ENCODE data around the gene FNBP1L.
"Not testable (repeated sequence)": the region's sequence is repeated elsewhere in the genome, so short reads cannot be mapped to it uniquely, and the experiment has no call there.

Gene FNBP1L

GRCh38 chr1:93575621-93576284 is 127.8 kb downstream of the FNBP1L start:
- DNase-seq = no peak

DNA sequence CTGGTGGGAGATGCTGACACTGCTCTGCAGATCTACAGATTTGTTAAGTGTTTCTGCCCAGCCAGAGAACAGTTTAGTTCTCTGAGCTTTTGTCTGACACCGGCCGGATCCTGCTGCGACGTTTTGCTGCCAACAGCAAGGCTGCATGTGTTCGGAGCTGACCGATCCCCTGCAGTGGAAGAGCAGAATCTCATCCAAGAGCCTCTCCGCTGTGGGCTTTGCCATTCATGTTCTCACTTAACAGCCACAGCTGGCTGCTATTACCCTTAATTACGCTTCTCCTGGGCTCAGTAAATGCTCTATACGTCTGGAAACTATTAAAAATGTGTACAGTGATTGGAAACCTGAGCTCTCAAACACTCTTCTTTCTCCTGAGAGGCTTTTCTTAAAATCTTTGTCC is 128.4 kb downstream of the FNBP1L start:
- DNase-seq = no peak

GRCh38 chr1:93576746-93577145 is 128.8 kb downstream of the FNBP1L start:
- no peak for DNase-seq

GRCh38 chr1:93577536-93578432 is 129.9 kb downstream of the FNBP1L start:
- DNase-seq = no peak

DNA sequence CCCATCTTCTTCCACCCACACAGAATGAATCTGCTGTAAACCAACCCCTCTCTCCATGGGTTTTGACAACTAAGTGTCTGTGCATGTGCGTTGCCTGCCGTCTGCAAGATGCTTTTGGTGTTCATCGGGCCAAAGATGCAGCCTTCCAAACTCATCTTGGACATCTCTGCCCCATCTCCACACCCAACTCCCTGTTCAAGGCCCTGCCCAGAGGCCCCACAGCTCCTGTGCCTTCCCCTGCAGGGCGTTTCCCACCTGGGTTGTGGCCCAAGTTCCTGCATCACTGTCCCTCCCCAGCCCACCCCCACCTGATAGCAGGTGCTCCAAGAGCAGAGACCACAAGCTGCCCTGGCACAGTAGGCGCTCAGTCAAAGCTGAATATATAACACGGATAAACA is 130.5 kb downstream of the FNBP1L start:
- no peak for DNase-seq

DNA sequence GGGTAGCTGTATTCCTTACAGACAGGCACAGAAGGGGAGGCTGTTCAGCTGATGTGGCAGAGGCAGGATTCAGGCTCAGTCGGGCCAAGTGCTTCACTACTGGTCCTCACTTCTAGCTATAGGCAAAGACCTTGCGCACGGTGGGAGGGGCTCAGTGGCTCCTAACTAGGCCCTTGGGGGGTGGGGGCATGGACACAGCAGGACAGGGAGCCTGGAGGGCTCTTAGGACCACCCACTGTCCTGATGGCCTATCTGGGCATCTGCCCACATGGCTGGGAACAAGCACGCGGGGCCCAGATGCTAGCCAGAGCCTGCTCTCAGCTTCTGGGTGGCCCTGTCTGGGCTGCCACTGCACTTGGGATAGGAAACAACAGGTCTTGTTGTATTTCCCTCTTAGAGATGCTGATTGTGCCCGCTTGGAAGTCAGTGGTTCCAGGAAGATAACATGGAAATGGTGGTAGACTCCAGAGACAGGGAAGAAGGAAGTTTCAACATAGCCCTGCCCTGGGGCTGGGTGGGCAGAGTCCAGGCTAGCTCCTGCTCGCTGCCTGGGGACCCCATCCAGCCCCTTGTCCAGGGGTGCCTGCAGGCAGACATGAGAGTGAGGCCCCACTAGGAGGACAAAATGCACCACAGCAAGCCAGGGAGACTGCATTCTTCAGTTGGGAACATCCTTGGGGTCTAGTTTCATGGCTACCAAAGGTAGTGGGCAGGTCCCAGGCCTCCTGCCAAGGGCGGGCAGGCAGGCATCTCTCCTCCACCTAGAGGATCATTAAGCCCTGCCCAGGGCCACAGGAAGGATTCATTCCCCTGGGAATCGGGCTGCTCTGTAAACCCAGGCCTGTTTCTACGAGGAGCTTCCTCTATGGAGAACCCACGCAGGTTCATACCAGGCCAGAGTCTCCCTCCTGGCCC is 131.2 kb downstream of the FNBP1L start:
- DNase-seq = no peak

DNA sequence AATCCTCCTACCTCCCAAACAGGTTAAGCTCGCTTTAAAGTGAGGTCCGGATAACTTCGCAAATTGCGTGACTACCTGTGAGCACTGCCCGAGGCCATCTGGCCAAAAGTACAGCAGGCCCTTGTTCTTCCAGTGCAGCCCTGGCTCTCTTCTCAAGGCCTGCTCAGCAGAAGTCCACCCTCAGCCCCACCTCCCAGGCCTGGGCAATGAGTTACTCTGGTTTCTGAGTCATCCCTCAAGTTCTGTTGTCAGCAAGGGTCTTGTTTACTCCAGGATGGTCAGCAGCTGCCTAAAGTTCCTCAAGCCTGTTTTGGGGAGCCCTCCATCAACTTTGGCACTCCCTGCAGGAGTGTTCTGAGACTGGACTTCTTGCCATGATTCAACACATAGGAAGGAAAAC is 132.0 kb downstream of the FNBP1L start:
- DNase-seq = no peak

DNA sequence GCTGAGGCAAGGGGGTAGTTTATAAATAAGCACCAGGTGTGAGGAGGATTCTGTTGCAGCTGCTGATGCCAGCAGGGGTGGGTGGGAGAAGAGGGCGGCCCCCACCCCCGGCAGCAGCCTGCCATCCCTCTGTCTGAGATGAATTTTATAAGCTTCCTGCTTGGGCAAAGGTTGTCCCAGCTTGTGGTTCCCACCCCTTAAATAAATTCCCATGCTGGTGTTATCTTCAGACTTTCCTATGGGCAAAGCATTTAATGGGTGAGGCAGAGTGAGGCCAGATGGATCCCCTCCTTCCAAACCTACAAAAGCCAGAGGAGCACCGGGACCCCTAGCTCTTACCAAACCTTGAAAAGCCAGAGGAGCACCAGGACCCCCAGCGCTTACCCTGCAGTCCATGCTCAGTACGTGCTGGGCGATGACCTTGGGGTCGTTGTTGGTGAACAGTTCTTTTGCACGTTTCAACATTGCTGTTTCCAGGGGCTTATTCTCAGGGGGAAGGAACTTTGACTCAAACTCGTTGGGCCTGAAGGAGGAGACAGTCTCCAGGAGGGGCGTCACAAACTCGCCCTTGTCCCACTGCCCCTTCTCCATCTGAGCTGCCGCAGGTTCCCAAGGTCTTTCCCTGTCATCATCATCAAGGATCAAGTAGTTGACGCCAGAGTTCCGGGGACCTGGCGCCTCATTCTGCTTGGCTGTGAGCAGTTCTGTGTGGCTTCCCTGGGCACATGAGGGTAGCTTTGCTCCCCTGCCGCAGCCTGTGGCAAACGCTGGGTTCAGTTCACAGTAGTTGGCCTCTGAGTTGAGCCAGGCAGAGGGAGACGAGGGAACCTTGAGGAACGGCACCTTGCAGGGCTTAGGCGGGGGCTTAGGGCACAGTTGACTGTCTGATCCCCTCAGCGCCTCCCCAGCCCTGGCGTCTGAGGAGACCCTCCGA is 134.3 kb downstream of the FNBP1L start:
- no peak for DNase-seq

GRCh38 chr1:93584261-93585003 is 136.5 kb downstream of the FNBP1L start:
- no peak for DNase-seq

DNA sequence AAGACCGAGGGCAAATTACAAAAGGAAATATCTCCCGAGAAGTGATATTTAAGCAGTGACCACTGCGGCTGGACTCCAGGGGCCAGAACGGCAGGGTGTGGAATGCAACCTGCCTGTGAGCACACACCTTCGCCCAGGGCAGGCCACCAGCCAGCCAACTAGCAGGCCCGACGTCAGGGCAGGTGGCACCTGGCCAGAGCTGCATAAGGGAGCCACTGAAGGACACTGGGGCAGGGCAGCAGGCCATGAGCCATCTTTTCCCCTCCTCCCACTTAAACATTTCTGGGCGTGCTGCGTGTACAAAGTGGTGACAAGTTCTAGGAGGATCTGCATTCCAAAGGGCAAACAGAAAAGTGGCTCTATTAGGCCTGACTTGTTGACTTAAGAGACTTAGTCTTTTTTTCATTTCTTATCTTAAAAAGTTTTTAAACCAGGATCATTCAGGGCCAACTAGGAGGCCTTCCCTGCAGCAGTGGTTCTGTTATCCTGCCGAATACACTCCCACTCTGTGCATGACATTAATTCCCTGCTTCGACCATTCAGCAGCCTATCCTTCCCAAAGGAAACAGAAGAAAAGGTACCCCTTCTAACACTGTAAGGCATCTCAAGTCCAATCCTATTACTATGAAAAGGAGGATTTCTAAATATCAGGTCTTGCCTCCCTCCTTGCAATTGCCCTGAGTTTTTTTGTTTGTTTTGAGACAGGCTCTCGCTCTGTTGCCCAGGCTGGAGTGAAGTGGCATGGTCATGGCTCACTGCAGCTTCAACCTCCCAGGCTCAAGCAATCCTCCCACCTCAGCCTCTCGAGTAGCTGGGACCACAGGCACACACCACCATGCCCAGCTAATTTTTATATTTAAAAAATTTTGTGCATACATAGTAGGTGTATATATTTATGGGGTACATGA is 137.4 kb downstream of the FNBP1L start:
- DNase-seq = no peak

GRCh38 chr1:93587354-93587753 is 139.4 kb downstream of the FNBP1L start:
- DNase-seq = no peak

- DNase-seq = no peak
Measured at GRCh38 chr1:93588206-93588605, 140.3 kb downstream of the FNBP1L start.

GRCh38 chr1:93588955-93589354 is 141.0 kb downstream of the FNBP1L start:
- DNase-seq = no peak

- DNase-seq = not testable (repeated sequence)
Measured at GRCh38 chr1:93591291-93591675, 143.4 kb downstream of the FNBP1L start.

GRCh38 chr1:93591676-93592550 is 144.0 kb downstream of the FNBP1L start:
- DNase-seq = peak; percentile 67

GRCh38 chr1:93592551-93592949 is 144.6 kb downstream of the FNBP1L start:
- no peak for DNase-seq

DNA sequence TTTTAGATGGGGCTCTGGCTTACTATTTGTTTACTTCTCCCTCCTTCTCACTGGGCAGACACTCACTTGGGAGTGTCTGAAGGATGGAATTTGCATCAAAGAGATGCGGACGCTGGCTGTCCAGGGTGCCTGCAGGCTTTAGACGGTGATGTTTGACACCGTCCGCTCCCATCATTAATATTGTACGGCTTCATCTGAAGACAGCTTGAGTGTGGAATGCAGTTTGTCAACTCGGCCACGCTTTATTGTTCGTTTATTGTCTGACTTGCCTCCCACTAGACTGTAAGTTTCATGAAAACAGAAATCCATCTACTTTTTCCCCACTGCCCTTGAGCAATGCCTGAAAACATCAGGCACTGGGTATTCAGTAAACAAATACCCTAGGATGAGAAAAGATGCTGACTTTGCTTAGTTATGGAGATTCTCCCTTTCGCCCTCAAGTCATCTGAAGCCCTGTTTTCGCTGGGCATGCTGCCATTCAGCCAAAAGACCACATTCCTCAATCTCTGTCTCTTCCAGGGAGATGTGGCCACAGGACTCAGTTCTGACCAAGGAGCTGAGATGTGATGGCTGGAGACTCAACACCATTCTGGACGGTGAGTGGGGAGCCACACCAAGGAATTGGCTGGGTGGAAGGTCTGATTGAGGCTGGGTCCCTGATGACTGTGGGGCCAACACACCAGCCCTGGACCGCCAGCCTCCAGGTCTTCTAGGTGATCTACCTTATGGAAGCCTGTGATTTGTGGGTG is 146.1 kb downstream of the FNBP1L start:
- no peak for DNase-seq

GRCh38 chr1:93594603-93594880 is 146.6 kb downstream of the FNBP1L start:
- DNase-seq = no peak

DNA sequence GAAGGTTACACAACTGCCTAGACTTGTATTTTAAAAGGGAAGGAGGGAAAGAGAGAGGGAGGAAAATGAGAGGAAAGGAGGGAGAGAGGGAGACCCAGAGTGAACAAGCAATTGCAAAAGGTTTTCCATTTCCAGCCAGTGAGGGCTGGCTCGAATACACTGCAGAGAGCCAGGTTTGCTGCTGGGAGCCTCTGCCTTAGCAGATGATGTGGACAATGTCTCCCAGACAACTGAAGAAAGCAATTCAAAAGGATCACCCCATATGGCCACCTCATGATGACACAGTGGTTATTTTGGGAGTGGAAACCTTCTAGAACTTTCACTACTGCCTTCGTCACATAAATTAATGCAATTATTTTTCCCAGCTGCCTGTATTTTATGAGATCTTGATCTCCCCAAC is 147.3 kb downstream of the FNBP1L start:
- DNase-seq = no peak

All from retina (tissue), 1 donor.